Caco-2 (cell line): ENCODE results near the gene CPLANE2. TPM values are rescaled to one million over a fixed set of nuclear protein-coding genes. Genes with fewer than 3 reads are reported as not detected.

Experiments
- BruUV-seq: library from RNA; stranded (reverse); fragments of 400-500 nt; replicated peaks from 2 replicates; lab custom pipeline; 2021; lab: Mats Ljungman, UMichigan
- CTCF ChIA-PET: fragments of 300-600 bp; sonication (Branson Sonifier 250); formaldehyde crosslinking; loops from one replicate; lab custom pipeline; 2022; ENCODE audit warnings: antibody characterized with exemption; lab: Charles Lee
- POLR2A ChIA-PET: fragments of 300-600 bp; sonication (Branson Sonifier 250); formaldehyde crosslinking; loops from one replicate; lab custom pipeline; 2022; ENCODE audit warnings: antibody characterized with exemption; lab: Charles Lee
- DNase-seq, 2 experiments: peaks; one replicate each; pipeline versions ENCODE4 v3.0.0 to v3.0.0-alpha.2; 2020 to 2022
- H3K27me3 ChIP-seq: replicated peaks from 2 replicates; pipeline ENCODE4 v1.6.0; 2011; ENCODE audit warnings: low read length; ENCODE audit not compliant: control insufficient read depth, insufficient read depth
- H3K36me3 ChIP-seq: 2 replicates; pipeline ENCODE4 v1.5.1; 2011; ENCODE audit warnings: low read length; ENCODE audit not compliant: control insufficient read depth, insufficient read depth
- H3K4me1 ChIP-seq: fragments of 250-450 bp; sonication (Bioruptor Pico); 2 replicates; pipeline ENCODE4 v1.5.1; 2020; ENCODE audit warnings: mild to moderate bottlenecking
- H3K4me3 ChIP-seq: 2 replicates; pipeline ENCODE4 v1.5.1; 2011; ENCODE audit warnings: low read depth, mild to moderate bottlenecking, control low read depth, low read length
- H3K9me3 ChIP-seq: fragments of 250-450 bp; sonication (Bioruptor Pico); 2 replicates; pipeline ENCODE4 v1.5.1; 2020; ENCODE audit warnings: mild to moderate bottlenecking, moderate library complexity
- H3K27ac Mint-ChIP-seq: one replicate; pipeline ENCODE4 v1.8.0; 2022; ENCODE audit warnings: mixed read lengths; ENCODE audit not compliant: unreplicated experiment
- H3K27me3 Mint-ChIP-seq: one replicate; pipeline ENCODE4 v1.8.0; 2022; ENCODE audit warnings: mixed read lengths; ENCODE audit not compliant: insufficient read depth, unreplicated experiment
- H3K36me3 Mint-ChIP-seq: one replicate; pipeline ENCODE4 v1.8.0; 2022; ENCODE audit warnings: mild to moderate bottlenecking, mixed read lengths; ENCODE audit not compliant: insufficient read depth, unreplicated experiment
- H3K4me1 Mint-ChIP-seq: one replicate; pipeline ENCODE4 v1.8.0; 2022; ENCODE audit warnings: low read depth, mixed read lengths; ENCODE audit not compliant: unreplicated experiment
- H3K4me3 Mint-ChIP-seq: one replicate; pipeline ENCODE4 v1.8.0; 2022; ENCODE audit warnings: mild to moderate bottlenecking, moderate library complexity, mixed read lengths; ENCODE audit not compliant: unreplicated experiment
- H3K9me3 Mint-ChIP-seq: one replicate; pipeline ENCODE4 v1.8.0; 2022; ENCODE audit warnings: mixed read lengths; ENCODE audit not compliant: unreplicated experiment
- intact Hi-C: fragments of 100-400 bp; cut with micrococcal nuclease; formaldehyde crosslinking; loops from one replicate; pipeline ENCODE4 v1.10.0; 2022; ENCODE audit not compliant: unreplicated experiment
- total RNA-seq: library from RNA; stranded (reverse); gene quantifications from 2 replicates; pipeline ENCODE4 v1.2.3, GENCODE V29; 2022
- TF ChIP-seq, protein P1 (sequence below), 2 experiments: fragments of 200-600 bp in 1 of 2; IDR thresholded peaks; 1 replicate in 1 of 2; 2 replicates in 1 of 2; pipeline versions ENCODE4 v1.5.1 to v1.8.0; 2011 to 2022; ENCODE audit warnings: antibody characterized with exemption in 1 of 2, control low read depth in 1 of 2, inconsistent platforms in 1 of 2, low read depth in 1 of 2, low read length in 1 of 2, mild to moderate bottlenecking in 1 of 2, moderate library complexity in 1 of 2; ENCODE audit not compliant: insufficient read depth in 1 of 2, severe bottlenecking in 1 of 2, unreplicated experiment in 1 of 2

CPLANE2 gene
- total RNA-seq, 1 experiment from 2014 or later: 4.2 TPM

GRCh38 chr1:16267690-16268180 lies 30.8 kb upstream of the CPLANE2 start:
- H3K4me1 ChIP-seq: peaks cover 6% of the 10 kb centered on the region; the same call in 1 of the 2 replicates
- H3K9me3 ChIP-seq: no peaks in the 10 kb centered on the region
- no peak overlapping the region for H3K27ac Mint-ChIP-seq
- DNase-seq: no peak
- no peaks in the 10 kb centered on the region for H3K27me3 Mint-ChIP-seq
- H3K9me3 Mint-ChIP-seq: no peaks in the 10 kb centered on the region
- no peaks in the 10 kb centered on the region for H3K36me3 ChIP-seq
- no TSS peak for BruUV-seq
- H3K4me3 Mint-ChIP-seq: no peak overlapping the region
- TF ChIP-seq, protein P1, sequence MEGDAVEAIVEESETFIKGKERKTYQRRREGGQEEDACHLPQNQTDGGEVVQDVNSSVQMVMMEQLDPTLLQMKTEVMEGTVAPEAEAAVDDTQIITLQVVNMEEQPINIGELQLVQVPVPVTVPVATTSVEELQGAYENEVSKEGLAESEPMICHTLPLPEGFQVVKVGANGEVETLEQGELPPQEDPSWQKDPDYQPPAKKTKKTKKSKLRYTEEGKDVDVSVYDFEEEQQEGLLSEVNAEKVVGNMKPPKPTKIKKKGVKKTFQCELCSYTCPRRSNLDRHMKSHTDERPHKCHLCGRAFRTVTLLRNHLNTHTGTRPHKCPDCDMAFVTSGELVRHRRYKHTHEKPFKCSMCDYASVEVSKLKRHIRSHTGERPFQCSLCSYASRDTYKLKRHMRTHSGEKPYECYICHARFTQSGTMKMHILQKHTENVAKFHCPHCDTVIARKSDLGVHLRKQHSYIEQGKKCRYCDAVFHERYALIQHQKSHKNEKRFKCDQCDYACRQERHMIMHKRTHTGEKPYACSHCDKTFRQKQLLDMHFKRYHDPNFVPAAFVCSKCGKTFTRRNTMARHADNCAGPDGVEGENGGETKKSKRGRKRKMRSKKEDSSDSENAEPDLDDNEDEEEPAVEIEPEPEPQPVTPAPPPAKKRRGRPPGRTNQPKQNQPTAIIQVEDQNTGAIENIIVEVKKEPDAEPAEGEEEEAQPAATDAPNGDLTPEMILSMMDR (IDR thresholded peaks at IDR 0.05; ENCODE audit: insufficient read depth in 1 of 2, low read depth in 1 of 2, low read length in 1 of 2, severe bottlenecking in 1 of 2, unreplicated experiment in 1 of 2): no peak
- no peak overlapping the region for H3K4me3 ChIP-seq
- intact Hi-C loops: no loop called here
- POLR2A ChIA-PET: no interaction called here
- H3K27me3 ChIP-seq: no peaks in the 10 kb centered on the region
- H3K36me3 Mint-ChIP-seq: peaks cover 11% of the 10 kb centered on the region
- no peaks in the 10 kb centered on the region for H3K4me1 Mint-ChIP-seq
- CTCF ChIA-PET: interaction anchor here (0.7 kb wide), 1 partner anchor 11 kb away, joined by 3 read pairs; no protein-coding TSS in a partner anchor

GRCh38 chr1:16266411-16267118 lies 29.6 kb upstream of the CPLANE2 start:
- Mint-ChIP-seq H3K4me1 (no peaks in the 10 kb centered on the region), H3K27ac (no peak overlapping the region), H3K36me3 (peaks cover 11% of the 10 kb centered on the region), H3K27me3 (no peaks in the 10 kb centered on the region), H3K9me3 (no peaks in the 10 kb centered on the region), H3K4me3 (no peak overlapping the region)
- no peaks in the 10 kb centered on the region for H3K27me3 ChIP-seq
- no peak overlapping the region for H3K4me3 ChIP-seq
- POLR2A ChIA-PET: no interaction called here
- DNase-seq: no peak
- intact Hi-C loops: no loop called here
- H3K36me3 ChIP-seq: no peaks in the 10 kb centered on the region
- H3K4me1 ChIP-seq: peaks cover 6% of the 10 kb centered on the region; the same call in 1 of the 2 replicates
- TF ChIP-seq, protein P1 (IDR thresholded peaks at IDR 0.05; ENCODE audit: insufficient read depth in 1 of 2, low read depth in 1 of 2, low read length in 1 of 2, severe bottlenecking in 1 of 2, unreplicated experiment in 1 of 2): no peak
- BruUV-seq: no TSS peak
- no peaks in the 10 kb centered on the region for H3K9me3 ChIP-seq
- CTCF ChIA-PET: no interaction called here

DNA sequence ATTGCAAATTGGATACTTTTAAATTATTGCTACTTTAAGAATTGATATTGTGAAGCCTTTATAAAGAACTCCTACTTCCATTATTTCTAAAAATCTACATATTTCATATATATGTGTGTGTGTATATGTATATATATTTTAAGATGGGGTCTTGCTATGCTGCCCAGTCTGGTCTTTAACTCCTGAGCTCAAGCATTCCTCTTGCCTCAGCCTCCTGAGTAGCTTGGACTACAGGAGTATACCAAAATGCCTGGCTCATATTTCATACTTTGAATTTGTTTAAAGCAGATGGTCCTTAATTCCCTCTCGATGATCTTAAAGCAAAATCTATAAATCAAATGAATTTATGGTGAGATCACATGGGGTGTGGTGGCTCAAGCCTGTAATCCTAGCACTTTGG lies 25.1 kb upstream of the CPLANE2 start:
- Mint-ChIP-seq H3K4me1 (no peaks in the 10 kb centered on the region), H3K4me3 (no peak overlapping the region), H3K27ac (no peak overlapping the region), H3K27me3 (no peaks in the 10 kb centered on the region), H3K9me3 (no peaks in the 10 kb centered on the region), H3K36me3 (no peaks in the 10 kb centered on the region)
- TF ChIP-seq, protein P1 (IDR thresholded peaks at IDR 0.05; ENCODE audit: insufficient read depth in 1 of 2, low read depth in 1 of 2, low read length in 1 of 2, severe bottlenecking in 1 of 2, unreplicated experiment in 1 of 2): no peak
- no peaks in the 10 kb centered on the region for H3K9me3 ChIP-seq
- DNase-seq: no peak
- no TSS peak for BruUV-seq
- ChIA-PET POLR2A (no interaction called here), CTCF (no interaction called here)
- intact Hi-C loops: no loop called here
- H3K4me3 ChIP-seq: no peak overlapping the region
- no peaks in the 10 kb centered on the region for H3K27me3 ChIP-seq
- no peaks in the 10 kb centered on the region for H3K36me3 ChIP-seq
- H3K4me1 ChIP-seq: 0 out of 2 replicates have a peak, but pooled peaks cover 4% of the 10 kb centered on the region
